K562 (cell line): Measurements from ENCODE around the gene DPP8. TPM values are rescaled to one million over a fixed set of nuclear protein-coding genes. Genes with fewer than 3 reads are reported as not detected.

ENCODE experiments used
- CBX5 ChIP-seq: IDR thresholded peaks from 2 replicates; pipeline ENCODE4 v1.6.1; 2014; ENCODE audit warnings: low read depth, borderline replicate concordance
- ELF2 ChIP-seq: fragments of 250-450 bp; sonication (Bioruptor Pico); IDR thresholded peaks from 2 replicates; pipeline ENCODE4 v1.5.0; 2021; ENCODE audit warnings: mild to moderate bottlenecking
- ESRRA ChIP-seq: fragments of 450-650 bp; IDR thresholded peaks from 2 replicates; pipeline ENCODE4 v1.6.1; 2014; ENCODE audit warnings: low read depth, mild to moderate bottlenecking, moderate library complexity, borderline replicate concordance
- FOXJ3 ChIP-seq: sonication (generic); formaldehyde crosslinking; IDR thresholded peaks from 2 replicates; pipeline ENCODE4 v1.4.0; 2020; ENCODE audit warnings: mild to moderate bottlenecking, missing genetic modification reagents
- HDAC2 ChIP-seq: fragments of 450-650 bp; IDR thresholded peaks from 2 replicates; pipeline ENCODE4 v1.6.1; 2016; ENCODE audit warnings: mild to moderate bottlenecking
- KHSRP ChIP-seq: fragments of 450-650 bp; IDR thresholded peaks from 2 replicates; pipeline ENCODE4 v1.6.1; 2017
- MEF2A ChIP-seq: IDR thresholded peaks from 2 replicates; pipeline ENCODE4 v1.6.1; 2011; ENCODE audit warnings: low read depth, mild to moderate bottlenecking, low read length, moderate library complexity; ENCODE audit not compliant: control insufficient read depth
- NCOA2 ChIP-seq, 2 experiments: fragments of 450-650 bp; IDR thresholded peaks; 2 replicates each; pipeline ENCODE4 v1.6.1; 2018; ENCODE audit warnings: mild to moderate bottlenecking in 2 of 2, moderate library complexity in 1 of 2; ENCODE audit not compliant: partially characterized antibody in 2 of 2
- NFIX ChIP-seq: fragments of 250-450 bp; sonication (Bioruptor Pico); IDR thresholded peaks from 2 replicates; pipeline ENCODE4 v1.4.0; 2020; ENCODE audit warnings: low read depth, mild to moderate bottlenecking, moderate library complexity
- NFRKB ChIP-seq: fragments of 450-650 bp; IDR thresholded peaks from 2 replicates; pipeline ENCODE4 v1.6.1; 2016; ENCODE audit warnings: low read depth
- PML ChIP-seq: IDR thresholded peaks from 2 replicates; pipeline ENCODE4 v1.6.1; 2012; ENCODE audit warnings: low read length, inconsistent platforms
- SRF ChIP-seq, 2 experiments: fragments of 250-450, 450-650 bp in 1 of 2; sonication (Bioruptor Pico) in 1 of 2; sonication (generic) in 1 of 2; formaldehyde crosslinking; IDR thresholded peaks; 2 replicates each; pipeline versions ENCODE4 v1.5.0 to v1.5.1; 2020 to 2022; ENCODE audit warnings: mild to moderate bottlenecking in 1 of 2, missing genetic modification reagents in 1 of 2
- STAT5B ChIP-seq: fragments of 250-450 bp; sonication (Bioruptor Pico); IDR thresholded peaks from 2 replicates; pipeline ENCODE4 v1.8.0; 2021; ENCODE audit warnings: mild to moderate bottlenecking, inconsistent platforms
- ZNF3 ChIP-seq: fragments of 250-450 bp; sonication (Bioruptor Pico); IDR thresholded peaks from 2 replicates; pipeline ENCODE4 v1.5.0; 2021; ENCODE audit warnings: mild to moderate bottlenecking, moderate library complexity
- polyA plus RNA-seq, 8 experiments: library from polyadenylated mRNA; depleted of rRNA in 4 of 8; stranded (reverse) in 5 of 8; unstranded in 3 of 8; fragments of >200 nt; fragmentation: Nextera tagmentation in 2 of 8; fragmentation: Illumina TruSeq in 1 of 8; extraction: Ambion mirVana in 2 of 8; extraction: Trizol in 1 of 8; gene quantifications; 2 replicates each; pipeline versions ENCODE4 v1.2.1 to v1.2.3, GENCODE V29; 2011 to 2014; ENCODE audit warnings: inconsistent platforms in 1 of 8, missing spikeins in 1 of 8
- total RNA-seq, 7 experiments: library from RNA; depleted of rRNA in 6 of 7; stranded (reverse); fragments of >200 nt in 6 of 7; fragmentation: Illumina TruSeq in 2 of 7; extraction: Trizol in 2 of 7; gene quantifications; 2 replicates each; pipeline versions ENCODE4 v1.2.1 to v1.2.3, GENCODE V29; 2011 to 2021; ENCODE audit warnings: low replicate concordance in 1 of 7
- TF ChIP-seq, protein P1 (sequence below), 2 experiments: fragments of 450-650 bp in 1 of 2; IDR thresholded peaks; 2 replicates each; pipeline ENCODE4 v1.6.1; 2011 to 2017; ENCODE audit warnings: low read depth in 2 of 2, antibody characterized with exemption in 1 of 2, borderline replicate concordance in 1 of 2, low read length in 1 of 2, mild to moderate bottlenecking in 1 of 2, mixed read lengths in 1 of 2; ENCODE audit not compliant: control insufficient read depth in 1 of 2
- TF ChIP-seq, protein P2 (sequence below): fragments of 450-650 bp; IDR thresholded peaks from 2 replicates; pipeline ENCODE4 v1.6.1; 2018; ENCODE audit warnings: mild to moderate bottlenecking, low read depth; ENCODE audit not compliant: partially characterized antibody
- TF ChIP-seq, protein P3 (sequence below): fragments of 200-800 bp; sonication (Bioruptor generic); IDR thresholded peaks from 2 replicates; pipeline ENCODE4 v1.6.1; 2017; ENCODE audit warnings: missing genetic modification characterization, missing compliant biosample characterization
- TF ChIP-seq, protein P4 (sequence below): fragments of 250-450 bp; sonication (Bioruptor Pico); IDR thresholded peaks from 2 replicates; pipeline ENCODE4 v1.6.1; 2021; ENCODE audit warnings: mild to moderate bottlenecking

DPP8 gene
- total and polyA plus RNA-seq, 9 of the 15 experiments (the other 6 are each of a cell fraction or from before 2014, with no cell fraction given) = 5.5 to 36.7 (median 20.7) TPM

DNA sequence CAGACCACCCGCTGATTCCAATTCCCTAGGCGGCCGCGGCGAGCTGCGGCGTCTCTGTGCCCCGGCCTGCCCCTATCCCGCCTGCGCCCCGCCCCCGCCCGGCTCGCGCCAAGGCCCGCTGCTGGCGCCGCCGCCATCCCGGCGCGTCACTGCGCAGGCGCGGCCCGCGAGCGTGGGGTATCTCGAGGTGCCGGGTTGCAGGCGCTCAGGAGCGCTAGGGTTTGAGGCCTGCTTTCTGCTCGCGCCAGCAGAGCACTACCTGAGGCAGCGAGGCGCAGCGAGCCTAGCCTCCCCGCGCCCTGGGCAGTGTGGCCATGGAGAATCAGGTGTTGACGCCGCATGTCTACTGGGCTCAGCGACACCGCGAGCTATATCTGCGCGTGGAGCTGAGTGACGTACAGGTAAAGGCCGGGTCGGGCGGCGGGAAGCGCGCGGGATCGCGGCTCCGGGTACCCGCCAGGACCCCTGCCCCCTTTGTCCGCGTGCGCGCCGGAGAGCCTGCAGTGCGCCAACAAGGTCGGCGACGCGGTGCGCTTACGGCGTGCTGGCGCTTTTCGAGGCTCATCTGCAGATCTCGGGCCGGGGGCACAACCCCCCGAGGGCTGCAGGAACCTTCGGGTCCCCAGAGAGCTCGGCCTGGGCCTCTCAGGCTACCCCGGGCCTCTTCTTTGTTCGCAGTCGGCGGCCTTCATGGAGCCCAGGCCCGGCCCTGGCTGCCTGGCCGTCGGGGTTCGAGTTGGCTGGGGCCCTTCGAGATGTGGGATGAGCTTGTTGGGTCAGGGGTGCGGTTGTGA, 13.0 kb upstream of the DPP8 start, which contains the start of gene HACD3 (continued):
- TF ChIP-seq HDAC2 (peak; percentile 12; the same call in 1 of the 2 replicates), SRF (CRISPR knock-in tag; IDR thresholded peaks at IDR 0.05) (no peak), NFIX (CRISPR knock-in tag) (no peak), STAT5B (no peak), KHSRP (no peak), NCOA2 (IDR thresholded peaks at IDR 0.05; ENCODE audit: partially characterized antibody in 2 of 2) (no peak), NFRKB (no peak; the same call in 1 of the 2 replicates), MEF2A (no peak), PML (no peak), CBX5 (no peak), ELF2 (CRISPR knock-in tag) (no peak), ESRRA (peak; percentile 38; the same call in 1 of the 2 replicates), FOXJ3 (CRISPR knock-in tag) (no peak), ZNF3 (CRISPR knock-in tag) (no peak)
- TF ChIP-seq, protein P1, sequence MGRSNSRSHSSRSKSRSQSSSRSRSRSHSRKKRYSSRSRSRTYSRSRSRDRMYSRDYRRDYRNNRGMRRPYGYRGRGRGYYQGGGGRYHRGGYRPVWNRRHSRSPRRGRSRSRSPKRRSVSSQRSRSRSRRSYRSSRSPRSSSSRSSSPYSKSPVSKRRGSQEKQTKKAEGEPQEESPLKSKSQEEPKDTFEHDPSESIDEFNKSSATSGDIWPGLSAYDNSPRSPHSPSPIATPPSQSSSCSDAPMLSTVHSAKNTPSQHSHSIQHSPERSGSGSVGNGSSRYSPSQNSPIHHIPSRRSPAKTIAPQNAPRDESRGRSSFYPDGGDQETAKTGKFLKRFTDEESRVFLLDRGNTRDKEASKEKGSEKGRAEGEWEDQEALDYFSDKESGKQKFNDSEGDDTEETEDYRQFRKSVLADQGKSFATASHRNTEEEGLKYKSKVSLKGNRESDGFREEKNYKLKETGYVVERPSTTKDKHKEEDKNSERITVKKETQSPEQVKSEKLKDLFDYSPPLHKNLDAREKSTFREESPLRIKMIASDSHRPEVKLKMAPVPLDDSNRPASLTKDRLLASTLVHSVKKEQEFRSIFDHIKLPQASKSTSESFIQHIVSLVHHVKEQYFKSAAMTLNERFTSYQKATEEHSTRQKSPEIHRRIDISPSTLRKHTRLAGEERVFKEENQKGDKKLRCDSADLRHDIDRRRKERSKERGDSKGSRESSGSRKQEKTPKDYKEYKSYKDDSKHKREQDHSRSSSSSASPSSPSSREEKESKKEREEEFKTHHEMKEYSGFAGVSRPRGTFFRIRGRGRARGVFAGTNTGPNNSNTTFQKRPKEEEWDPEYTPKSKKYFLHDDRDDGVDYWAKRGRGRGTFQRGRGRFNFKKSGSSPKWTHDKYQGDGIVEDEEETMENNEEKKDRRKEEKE (IDR thresholded peaks at IDR 0.05; ENCODE audit: borderline replicate concordance in 1 of 2, control insufficient read depth in 1 of 2, low read depth in 2 of 2, low read length in 1 of 2) = no peak
- TF ChIP-seq, protein P2, sequence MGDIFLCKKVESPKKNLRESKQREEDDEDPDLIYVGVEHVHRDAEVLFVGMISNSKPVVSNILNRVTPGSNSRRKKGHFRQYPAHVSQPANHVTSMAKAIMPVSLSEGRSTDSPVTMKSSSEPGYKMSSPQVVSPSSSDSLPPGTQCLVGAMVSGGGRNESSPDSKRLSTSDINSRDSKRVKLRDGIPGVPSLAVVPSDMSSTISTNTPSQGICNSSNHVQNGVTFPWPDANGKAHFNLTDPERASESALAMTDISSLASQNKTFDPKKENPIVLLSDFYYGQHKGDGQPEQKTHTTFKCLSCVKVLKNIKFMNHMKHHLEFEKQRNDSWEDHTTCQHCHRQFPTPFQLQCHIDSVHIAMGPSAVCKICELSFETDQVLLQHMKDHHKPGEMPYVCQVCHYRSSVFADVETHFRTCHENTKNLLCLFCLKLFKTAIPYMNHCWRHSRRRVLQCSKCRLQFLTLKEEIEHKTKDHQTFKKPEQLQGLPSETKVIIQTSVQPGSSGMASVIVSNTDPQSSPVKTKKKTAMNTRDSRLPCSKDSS = no peak
- TF ChIP-seq, protein P3, sequence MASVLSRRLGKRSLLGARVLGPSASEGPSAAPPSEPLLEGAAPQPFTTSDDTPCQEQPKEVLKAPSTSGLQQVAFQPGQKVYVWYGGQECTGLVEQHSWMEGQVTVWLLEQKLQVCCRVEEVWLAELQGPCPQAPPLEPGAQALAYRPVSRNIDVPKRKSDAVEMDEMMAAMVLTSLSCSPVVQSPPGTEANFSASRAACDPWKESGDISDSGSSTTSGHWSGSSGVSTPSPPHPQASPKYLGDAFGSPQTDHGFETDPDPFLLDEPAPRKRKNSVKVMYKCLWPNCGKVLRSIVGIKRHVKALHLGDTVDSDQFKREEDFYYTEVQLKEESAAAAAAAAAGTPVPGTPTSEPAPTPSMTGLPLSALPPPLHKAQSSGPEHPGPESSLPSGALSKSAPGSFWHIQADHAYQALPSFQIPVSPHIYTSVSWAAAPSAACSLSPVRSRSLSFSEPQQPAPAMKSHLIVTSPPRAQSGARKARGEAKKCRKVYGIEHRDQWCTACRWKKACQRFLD = peak; percentile 59
- TF ChIP-seq, protein P4, sequence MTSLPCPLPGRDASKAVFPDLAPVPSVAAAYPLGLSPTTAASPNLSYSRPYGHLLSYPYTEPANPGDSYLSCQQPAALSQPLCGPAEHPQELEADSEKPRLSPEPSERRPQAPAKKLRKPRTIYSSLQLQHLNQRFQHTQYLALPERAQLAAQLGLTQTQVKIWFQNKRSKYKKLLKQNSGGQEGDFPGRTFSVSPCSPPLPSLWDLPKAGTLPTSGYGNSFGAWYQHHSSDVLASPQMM (CRISPR knock-in tag) = no peak
